ENCODE measurements around the gene CNTNAP2. TPM values are rescaled to one million over a fixed set of nuclear protein-coding genes. Genes with fewer than 3 reads are reported as not detected.

The CNTNAP2 gene
- total RNA-seq, 1 experiment from 2014 or later, result 0.03 TPM

- in situ Hi-C loops (cut with HindIII; ENCODE audit: low pct_unique_long_range_greater_than_20kb, low sequenced_read_pairs) (no loop called here), intact Hi-C loops (cut with micrococcal nuclease; ENCODE audit: unreplicated experiment) (no loop called here)
- ChIA-PET CTCF (no interaction called here), POLR2A (no interaction called here)
- TF ChIP-seq REST (IDR thresholded peaks at IDR 0.05; ENCODE audit: insufficient read depth in 1 of 2, low read depth in 2 of 2, low read length in 1 of 2) (no peak), SIN3A (IDR thresholded peaks at IDR 0.05; ENCODE audit: borderline replicate concordance, insufficient read depth, low read depth, low read length) (no peak), POLR2AphosphoS5 (IDR thresholded peaks at IDR 0.05; ENCODE audit: low read depth, low read length) (no peak), TCF7L2 (IDR thresholded peaks at IDR 0.05; ENCODE audit: low read depth, low read length) (no peak), CTCF (IDR thresholded peaks at IDR 0.05) (no peak)
- Histone ChIP-seq H3K27ac (ENCODE audit: low read length) (no peak overlapping the region), H3K4me1 (ENCODE audit: control insufficient read depth, insufficient read depth, low read length) (no peaks in the 10 kb centered on the region), H3K4me3 (ENCODE audit: low read depth in 2 of 2, low read length in 2 of 2) (no peak overlapping the region), H3K36me3 (ENCODE audit: control insufficient read depth, insufficient read depth, low read length) (no peaks in the 10 kb centered on the region), H3K9me3 (ENCODE audit: control insufficient read depth, insufficient read depth, low read depth, low read length) (no peaks in the 10 kb centered on the region), H3K27me3 (ENCODE audit: control insufficient read depth, insufficient read depth, low read length) (no peaks in the 10 kb centered on the region)
- no TSS peak for BruUV-seq (replicated peaks)
- no peak for DNase-seq (ENCODE audit: low read depth, low spot score)
- ATAC-seq, result no peak
These were observed 758.1 kb downstream of the CNTNAP2 start for GRCh38 chr7:146874722-146875121.

GRCh38 chr7:146875237-146875785 is 758.7 kb downstream of the CNTNAP2 start:
- POLR2A ChIA-PET, result no interaction called here
- DNase-seq (ENCODE audit: low read depth, low spot score) (no peak), ATAC-seq (no peak)
- Histone ChIP-seq H3K4me3 (ENCODE audit: low read depth in 2 of 2, low read length in 2 of 2) (no peak overlapping the region), H3K4me1 (ENCODE audit: control insufficient read depth, insufficient read depth, low read length) (no peaks in the 10 kb centered on the region), H3K27ac (ENCODE audit: low read length) (no peak overlapping the region), H3K27me3 (ENCODE audit: control insufficient read depth, insufficient read depth, low read length) (no peaks in the 10 kb centered on the region), H3K9me3 (ENCODE audit: control insufficient read depth, insufficient read depth, low read depth, low read length) (no peaks in the 10 kb centered on the region), H3K36me3 (ENCODE audit: control insufficient read depth, insufficient read depth, low read length) (no peaks in the 10 kb centered on the region)
- CTCF ChIA-PET, result no interaction called here
- TF ChIP-seq SIN3A (IDR thresholded peaks at IDR 0.05; ENCODE audit: borderline replicate concordance, insufficient read depth, low read depth, low read length), result no peak
- intact Hi-C loops (cut with micrococcal nuclease; ENCODE audit: unreplicated experiment), result no loop called here
- in situ Hi-C loops (cut with HindIII; ENCODE audit: low pct_unique_long_range_greater_than_20kb, low sequenced_read_pairs), result no loop called here
- BruUV-seq (replicated peaks), result no TSS peak

- ChIA-PET POLR2A (no interaction called here), CTCF (no interaction called here)
- in situ Hi-C loops (cut with HindIII; ENCODE audit: low pct_unique_long_range_greater_than_20kb, low sequenced_read_pairs) (no loop called here), intact Hi-C loops (cut with micrococcal nuclease; ENCODE audit: unreplicated experiment) (no loop called here)
- Histone ChIP-seq H3K36me3 (ENCODE audit: control insufficient read depth, insufficient read depth, low read length) (no peaks in the 10 kb centered on the region), H3K27ac (ENCODE audit: low read length) (no peak overlapping the region), H3K27me3 (ENCODE audit: control insufficient read depth, insufficient read depth, low read length) (no peaks in the 10 kb centered on the region), H3K9me3 (ENCODE audit: control insufficient read depth, insufficient read depth, low read depth, low read length) (no peaks in the 10 kb centered on the region), H3K4me3 (ENCODE audit: low read depth in 2 of 2, low read length in 2 of 2) (no peak overlapping the region), H3K4me1 (ENCODE audit: control insufficient read depth, insufficient read depth, low read length) (no peaks in the 10 kb centered on the region)
- no peak for TF ChIP-seq POLR2AphosphoS5 (IDR thresholded peaks at IDR 0.05; ENCODE audit: low read depth, low read length)
- TF ChIP-seq TCF7L2 (IDR thresholded peaks at IDR 0.05; ENCODE audit: low read depth, low read length), result no peak
- no TSS peak for BruUV-seq (replicated peaks)
- no peak for DNase-seq (ENCODE audit: low read depth, low spot score)
- ATAC-seq, result no peak
These were observed 759.4 kb downstream of the CNTNAP2 start for GRCh38 chr7:146875981-146876380.
